Astrocyte (in vitro differentiated cells and primary cell): ENCODE data around the gene PNO1.

Experiments
- EZH2 ChIP-seq: IDR thresholded peaks from 2 replicates; pipeline ENCODE4 v1.6.1; 2012; ENCODE audit warnings: mild to moderate bottlenecking, low read length, inconsistent platforms; ENCODE audit not compliant: insufficient read depth
- TF ChIP-seq, protein P1 (sequence below): IDR thresholded peaks from 2 replicates; pipeline ENCODE4 v1.5.1; 2011; ENCODE audit warnings: low read depth, mild to moderate bottlenecking, inconsistent platforms, low read length, moderate library complexity; ENCODE audit not compliant: insufficient read depth

DNA sequence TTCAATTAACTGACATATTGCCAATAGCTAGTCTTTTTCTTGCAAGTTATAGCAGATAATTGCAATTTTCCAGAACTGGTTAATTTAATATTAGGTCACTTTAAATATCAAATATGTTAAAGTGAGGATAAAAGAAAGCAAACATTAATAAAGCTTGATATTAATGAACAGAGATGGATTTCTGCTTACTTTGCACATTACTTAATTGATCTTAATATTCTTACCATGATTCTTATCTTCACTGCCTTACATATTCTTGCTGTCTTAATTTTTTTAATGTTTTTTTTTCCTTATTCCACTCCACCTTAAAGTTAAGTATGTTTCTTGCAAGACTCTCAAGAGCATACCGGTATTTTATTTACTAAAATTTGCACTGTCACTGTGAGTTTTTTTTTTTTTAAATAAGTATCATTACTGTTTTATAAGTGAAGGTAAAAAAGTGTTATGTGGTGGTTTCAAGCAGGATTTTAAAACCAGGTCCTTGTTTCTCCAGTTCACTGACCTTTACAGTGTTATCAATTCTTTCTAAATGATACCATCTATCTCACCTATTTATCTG, 60.7 kb downstream of the PNO1 start:
- TF ChIP-seq, protein P1, sequence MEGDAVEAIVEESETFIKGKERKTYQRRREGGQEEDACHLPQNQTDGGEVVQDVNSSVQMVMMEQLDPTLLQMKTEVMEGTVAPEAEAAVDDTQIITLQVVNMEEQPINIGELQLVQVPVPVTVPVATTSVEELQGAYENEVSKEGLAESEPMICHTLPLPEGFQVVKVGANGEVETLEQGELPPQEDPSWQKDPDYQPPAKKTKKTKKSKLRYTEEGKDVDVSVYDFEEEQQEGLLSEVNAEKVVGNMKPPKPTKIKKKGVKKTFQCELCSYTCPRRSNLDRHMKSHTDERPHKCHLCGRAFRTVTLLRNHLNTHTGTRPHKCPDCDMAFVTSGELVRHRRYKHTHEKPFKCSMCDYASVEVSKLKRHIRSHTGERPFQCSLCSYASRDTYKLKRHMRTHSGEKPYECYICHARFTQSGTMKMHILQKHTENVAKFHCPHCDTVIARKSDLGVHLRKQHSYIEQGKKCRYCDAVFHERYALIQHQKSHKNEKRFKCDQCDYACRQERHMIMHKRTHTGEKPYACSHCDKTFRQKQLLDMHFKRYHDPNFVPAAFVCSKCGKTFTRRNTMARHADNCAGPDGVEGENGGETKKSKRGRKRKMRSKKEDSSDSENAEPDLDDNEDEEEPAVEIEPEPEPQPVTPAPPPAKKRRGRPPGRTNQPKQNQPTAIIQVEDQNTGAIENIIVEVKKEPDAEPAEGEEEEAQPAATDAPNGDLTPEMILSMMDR: no peak
- no peak for TF ChIP-seq EZH2
